ENCODE measurements around the gene TEX54. TPM values are rescaled to one million over a fixed set of nuclear protein-coding genes. Genes with fewer than 3 reads are reported as not detected.
"Not testable (repeated sequence)": the region's sequence is repeated elsewhere in the genome, so short reads cannot be mapped to it uniquely, and the experiment has no call there.

The TEX54 gene
- polyA plus RNA-seq, 1 donor (not counting 4 experiments of a cell fraction or from before 2014, with no cell fraction given): not detected

- peak overlapping the region; percentile 87 for H3K9ac ChIP-seq (ENCODE audit: control insufficient read depth, extremely low read depth, insufficient read depth, low read length)
- peak overlapping the region; percentile 3 to 62 (median 62) for H3K4me3 ChIP-seq (ENCODE audit: control insufficient read depth in 2 of 3, extremely low read depth in 1 of 3, insufficient read depth in 2 of 3, low read depth in 1 of 3, low read length in 3 of 3)
- no peak for FAIRE-seq
Observed at GRCh38 chr11:62842171-62842741, 9.6 kb upstream of the TEX54 start.

GRCh38 chr11:62841361-62842170, 8.9 kb upstream of the TEX54 start:
- peak; percentile 100 for DNase-seq (ENCODE audit: low read depth, low spot score)
- H3K79me2 ChIP-seq (ENCODE audit: control insufficient read depth, insufficient read depth, low read length): peaks cover 25% of the 10 kb centered on the region
- FAIRE-seq: peak; percentile 99

More at GRCh38 chr11:62842171-62842741, 9.6 kb upstream of the TEX54 start:
- Histone ChIP-seq H3K79me2 (ENCODE audit: control insufficient read depth, insufficient read depth, low read length) (peaks cover 21% of the 10 kb centered on the region), H2AFZ (ENCODE audit: control insufficient read depth, low read length) (peak overlapping the region; percentile 93), H3K4me1 (ENCODE audit: control insufficient read depth, extremely low read depth, insufficient read depth, low read length) (peaks cover 14% of the 10 kb centered on the region), H3K9me1 (ENCODE audit: control insufficient read depth, extremely low read depth, insufficient read depth, low read length) (no peaks in the 10 kb centered on the region), H3K9me3 (ENCODE audit: control insufficient read depth, low read depth, low read length) (no peaks in the 10 kb centered on the region), H4K20me1 (ENCODE audit: control insufficient read depth, extremely low read depth, insufficient read depth, low read length) (no peaks in the 10 kb centered on the region), H3K27ac (ENCODE audit: control insufficient read depth, insufficient read depth, low read length) (peak overlapping the region; percentile 99), H3K4me2 (ENCODE audit: control insufficient read depth, extremely low read depth, insufficient read depth, low read depth, low read length) (peak overlapping the region; percentile 91), H3K36me3 (ENCODE audit: control insufficient read depth in 2 of 2, extremely low read depth in 1 of 2, insufficient read depth in 2 of 2, low read length in 2 of 2) (peaks cover 0 to 3% of the 10 kb centered on the region in 2 experiments), H3K27me3 (ENCODE audit: control insufficient read depth, extremely low read depth, insufficient read depth, low read length) (no peaks in the 10 kb centered on the region)
- DNase-seq (ENCODE audit: low read depth, low spot score): no peak
- dilution Hi-C loops (cut with MboI; ENCODE audit: extremely low pct_ligation_motif_present, low sequenced_read_pairs): no loop called here
- TF ChIP-seq CTCF (optimal IDR thresholded peaks at IDR 0.05 in 1 of 3, IDR thresholded peaks at IDR 0.05 in 1 of 3, conservative IDR thresholded peaks at IDR 0.05 in 1 of 3; ENCODE audit: extremely low read depth in 1 of 3, insufficient read depth in 2 of 3, low read length in 3 of 3) (no peak), EZH2 (IDR thresholded peaks at IDR 0.05; ENCODE audit: low read length) (no peak)

GRCh38 chr11:62840721-62841360, 8.2 kb upstream of the TEX54 start:
- dilution Hi-C loops (cut with MboI; ENCODE audit: extremely low pct_ligation_motif_present, low sequenced_read_pairs); FAIRE-seq; DNase-seq (ENCODE audit: low read depth, low spot score); H3K9me3 ChIP-seq (ENCODE audit: control insufficient read depth, low read depth, low read length); H2AFZ ChIP-seq (ENCODE audit: control insufficient read depth, low read length); H4K20me1 ChIP-seq (ENCODE audit: control insufficient read depth, extremely low read depth, insufficient read depth, low read length); H3K27me3 ChIP-seq (ENCODE audit: control insufficient read depth, extremely low read depth, insufficient read depth, low read length); H3K36me3 ChIP-seq (ENCODE audit: control insufficient read depth in 2 of 2, extremely low read depth in 1 of 2, insufficient read depth in 2 of 2, low read length in 2 of 2); H3K9me1 ChIP-seq (ENCODE audit: control insufficient read depth, extremely low read depth, insufficient read depth, low read length): not testable (repeated sequence)
- Histone ChIP-seq H3K4me1 (ENCODE audit: control insufficient read depth, extremely low read depth, insufficient read depth, low read length) (peaks cover 14% of the 10 kb centered on the region), H3K4me2 (ENCODE audit: control insufficient read depth, extremely low read depth, insufficient read depth, low read depth, low read length) (peak overlapping the region; percentile 85), H3K27ac (ENCODE audit: control insufficient read depth, insufficient read depth, low read length) (peak overlapping the region; percentile 98), H3K4me3 (ENCODE audit: control insufficient read depth in 2 of 3, extremely low read depth in 1 of 3, insufficient read depth in 2 of 3, low read depth in 1 of 3, low read length in 3 of 3) (peak overlapping the region; percentile 80 to 95 (median 81)), H3K79me2 (ENCODE audit: control insufficient read depth, insufficient read depth, low read length) (peaks cover 29% of the 10 kb centered on the region), H3K9ac (ENCODE audit: control insufficient read depth, extremely low read depth, insufficient read depth, low read length) (peak overlapping the region; percentile 94)

More at GRCh38 chr11:62841361-62842170, 8.9 kb upstream of the TEX54 start:
- H3K9ac ChIP-seq (ENCODE audit: control insufficient read depth, extremely low read depth, insufficient read depth, low read length): peak overlapping the region; percentile 94
- dilution Hi-C loops (cut with MboI; ENCODE audit: extremely low pct_ligation_motif_present, low sequenced_read_pairs): no loop called here
- H3K9me3 ChIP-seq (ENCODE audit: control insufficient read depth, low read depth, low read length): no peaks in the 10 kb centered on the region
- peak overlapping the region; percentile 99 for H3K27ac ChIP-seq (ENCODE audit: control insufficient read depth, insufficient read depth, low read length)
- TF ChIP-seq EZH2 (IDR thresholded peaks at IDR 0.05; ENCODE audit: low read length) (no peak), CTCF (optimal IDR thresholded peaks at IDR 0.05 in 1 of 3, IDR thresholded peaks at IDR 0.05 in 1 of 3, conservative IDR thresholded peaks at IDR 0.05 in 1 of 3; ENCODE audit: extremely low read depth in 1 of 3, insufficient read depth in 2 of 3, low read length in 3 of 3) (no peak)
- H3K9me1 ChIP-seq (ENCODE audit: control insufficient read depth, extremely low read depth, insufficient read depth, low read length): no peaks in the 10 kb centered on the region
- H2AFZ ChIP-seq (ENCODE audit: control insufficient read depth, low read length): peak overlapping the region; percentile 93
- peaks cover 0 to 3% of the 10 kb centered on the region in 2 experiments for H3K36me3 ChIP-seq (ENCODE audit: control insufficient read depth in 2 of 2, extremely low read depth in 1 of 2, insufficient read depth in 2 of 2, low read length in 2 of 2)
- H3K4me2 ChIP-seq (ENCODE audit: control insufficient read depth, extremely low read depth, insufficient read depth, low read depth, low read length): peak overlapping the region; percentile 91
- no peaks in the 10 kb centered on the region for H4K20me1 ChIP-seq (ENCODE audit: control insufficient read depth, extremely low read depth, insufficient read depth, low read length)
- H3K27me3 ChIP-seq (ENCODE audit: control insufficient read depth, extremely low read depth, insufficient read depth, low read length): no peaks in the 10 kb centered on the region
- peak overlapping the region; percentile 3 to 95 (median 62) for H3K4me3 ChIP-seq (ENCODE audit: control insufficient read depth in 2 of 3, extremely low read depth in 1 of 3, insufficient read depth in 2 of 3, low read depth in 1 of 3, low read length in 3 of 3)
- peaks cover 14% of the 10 kb centered on the region for H3K4me1 ChIP-seq (ENCODE audit: control insufficient read depth, extremely low read depth, insufficient read depth, low read length)
